ENCODE results near the gene LTBP2.

Gene LTBP2

GRCh38 chr14:74569806-74570591 lies 42.0 kb downstream of the LTBP2 start:
- no peak for DNase-seq

- DNase-seq = no peak
Observed at GRCh38 chr14:74569387-74569786, 42.6 kb downstream of the LTBP2 start.

DNA sequence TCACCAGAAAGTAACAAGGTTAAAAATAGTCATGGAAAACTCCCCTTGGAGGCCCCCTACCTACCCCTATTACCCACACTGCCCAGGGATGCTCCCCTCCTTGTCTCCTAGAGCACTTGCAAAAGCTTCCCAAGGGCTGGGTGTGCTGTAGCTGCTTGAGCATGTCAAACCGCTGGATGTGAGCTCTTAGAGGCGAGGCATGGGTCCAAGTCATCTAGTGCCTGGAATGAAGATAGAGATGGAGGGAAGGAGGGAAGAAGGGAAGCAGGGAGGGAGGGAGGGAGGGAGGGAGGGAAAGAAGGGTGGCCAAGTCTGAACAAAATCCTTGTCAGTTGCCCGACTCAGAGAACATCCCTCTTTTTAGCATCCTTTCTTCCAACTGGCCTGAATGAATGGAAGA lies 43.1 kb downstream of the LTBP2 start:
- no peak for DNase-seq

- DNase-seq = no peak
Observed at GRCh38 chr14:74568380-74568649, 43.7 kb downstream of the LTBP2 start.

DNA sequence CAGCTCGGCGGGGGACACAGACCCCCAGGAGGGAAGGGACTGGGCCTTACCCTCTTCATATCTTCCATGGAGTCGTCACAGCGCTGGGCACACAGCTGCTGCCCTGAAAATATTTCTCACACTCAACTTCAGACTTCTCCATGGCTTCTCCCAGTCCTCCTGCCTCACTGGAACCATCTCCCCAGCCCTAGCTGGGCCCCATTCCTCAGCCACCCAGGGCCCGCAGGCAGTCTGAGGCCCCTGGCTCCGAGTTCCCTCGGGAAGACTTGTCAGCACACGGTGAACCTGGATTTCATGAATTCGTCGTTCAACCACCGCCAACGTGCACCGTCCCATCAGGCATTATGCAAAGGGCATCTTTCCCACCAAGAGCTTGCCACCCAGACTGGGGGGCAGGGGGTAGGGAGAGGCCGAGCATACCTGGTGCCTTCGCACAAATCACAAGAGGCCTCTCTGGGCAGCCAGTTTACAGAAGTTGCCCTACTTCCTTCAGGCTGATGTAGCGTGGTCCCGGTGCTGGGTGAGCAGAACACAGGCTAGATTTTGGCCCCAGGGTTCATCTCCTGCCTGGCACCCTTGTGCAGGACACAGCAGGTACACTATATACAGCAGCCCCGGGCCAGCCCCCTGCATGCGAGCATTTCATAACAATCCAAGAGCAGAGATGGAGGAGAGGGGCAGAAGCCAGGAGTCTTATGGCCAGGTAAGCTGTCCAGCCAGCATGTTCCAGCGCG lies 44.2 kb downstream of the LTBP2 start:
- DNase-seq = no peak

- DNase-seq = no peak
Observed at GRCh38 chr14:74567219-74567618, 44.8 kb downstream of the LTBP2 start.

- DNase-seq = no peak
Observed at GRCh38 chr14:74566174-74567141, 45.6 kb downstream of the LTBP2 start.

DNA sequence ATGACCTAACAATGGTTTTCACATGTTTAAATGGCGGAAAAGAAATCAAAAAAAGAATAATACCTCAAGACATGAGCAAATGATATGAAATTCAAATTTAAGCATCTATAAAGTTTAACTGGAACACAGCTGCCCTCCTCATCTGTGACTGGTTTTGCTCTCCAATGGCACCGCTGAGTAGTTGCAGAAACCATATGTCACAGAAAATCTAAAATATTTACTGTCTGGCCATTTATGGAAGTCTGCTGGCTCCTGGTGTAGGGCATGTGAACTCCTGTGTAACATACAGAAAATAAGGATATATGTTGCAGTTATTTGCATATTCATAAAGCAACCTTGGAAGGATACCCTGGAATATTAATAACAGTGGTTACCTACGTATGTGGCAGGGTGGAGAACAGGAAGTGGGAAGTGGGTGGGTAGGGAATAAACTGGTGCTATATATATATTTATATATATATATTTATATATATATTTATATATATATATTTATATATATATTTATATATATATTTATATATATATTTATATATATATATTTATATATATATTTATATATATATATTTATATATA lies 48.4 kb downstream of the LTBP2 start:
- no peak for DNase-seq

DNA sequence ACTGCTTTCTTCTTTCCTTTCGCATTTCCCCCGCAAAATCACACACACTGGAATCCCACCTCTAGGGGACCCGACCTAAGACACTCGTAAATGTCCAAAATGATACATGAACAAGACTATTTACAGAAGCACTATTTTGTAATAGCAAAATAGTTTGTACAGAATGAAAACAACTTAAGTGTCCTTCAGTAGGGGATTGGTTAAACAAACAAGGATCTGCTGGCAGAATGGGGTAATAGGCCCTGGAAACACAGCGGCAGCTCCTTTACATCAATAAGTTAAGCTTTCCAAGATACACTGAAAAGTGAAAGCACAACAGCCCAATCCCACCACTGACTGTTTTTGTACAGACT lies 48.8 kb downstream of the LTBP2 start:
- no peak for DNase-seq

GRCh38 chr14:74562515-74563232 lies 49.4 kb downstream of the LTBP2 start:
- DNase-seq = no peak

DNA sequence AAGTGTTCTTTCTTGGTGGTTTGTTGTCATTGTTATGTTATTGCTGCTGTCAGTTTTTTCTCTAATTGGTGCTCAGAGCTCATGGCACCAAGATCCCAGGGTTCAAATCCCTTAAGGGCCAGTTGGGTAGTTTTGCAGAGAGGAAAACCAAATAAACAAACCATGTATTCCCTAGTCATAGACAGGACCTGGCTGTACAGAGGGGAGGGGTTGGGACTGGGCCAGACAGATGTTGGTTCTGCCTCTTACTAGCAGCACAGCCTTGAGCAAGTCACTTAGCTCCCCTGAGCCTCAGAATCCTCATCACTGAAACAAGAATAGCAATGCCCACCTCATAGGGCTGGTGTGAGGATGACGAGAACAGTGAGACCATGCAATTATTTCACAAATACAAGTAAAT lies 53.4 kb downstream of the LTBP2 start:
- no peak for DNase-seq

DNA sequence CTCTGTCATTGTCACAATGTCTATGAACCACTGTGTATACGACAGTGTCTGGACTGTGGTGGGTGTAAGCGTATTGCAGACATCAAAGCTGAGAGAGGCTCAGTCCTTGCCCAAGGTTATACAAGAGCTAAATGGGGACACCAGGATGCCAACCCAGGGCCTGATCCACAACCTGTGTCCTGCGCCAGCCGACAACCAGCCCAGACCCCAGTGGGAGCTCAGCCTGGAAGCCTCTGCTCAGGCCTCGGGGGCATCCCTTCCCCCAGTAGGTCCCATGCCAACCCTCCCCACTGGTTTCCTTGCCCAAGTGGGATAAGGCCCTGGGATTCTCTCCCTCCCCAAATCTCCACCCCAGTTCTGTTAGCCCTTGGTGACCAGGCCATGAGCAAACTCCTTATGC lies 54.3 kb downstream of the LTBP2 start:
- no peak for DNase-seq

- DNase-seq = no peak
Observed at GRCh38 chr14:74555476-74556050, 56.5 kb downstream of the LTBP2 start.

- DNase-seq = no peak
Observed at GRCh38 chr14:74554742-74555362, 57.2 kb downstream of the LTBP2 start.

GRCh38 chr14:74552623-74553022 lies 59.4 kb downstream of the LTBP2 start:
- DNase-seq = no peak

GRCh38 chr14:74551431-74552371 lies 60.3 kb downstream of the LTBP2 start:
- no peak for DNase-seq

DNA sequence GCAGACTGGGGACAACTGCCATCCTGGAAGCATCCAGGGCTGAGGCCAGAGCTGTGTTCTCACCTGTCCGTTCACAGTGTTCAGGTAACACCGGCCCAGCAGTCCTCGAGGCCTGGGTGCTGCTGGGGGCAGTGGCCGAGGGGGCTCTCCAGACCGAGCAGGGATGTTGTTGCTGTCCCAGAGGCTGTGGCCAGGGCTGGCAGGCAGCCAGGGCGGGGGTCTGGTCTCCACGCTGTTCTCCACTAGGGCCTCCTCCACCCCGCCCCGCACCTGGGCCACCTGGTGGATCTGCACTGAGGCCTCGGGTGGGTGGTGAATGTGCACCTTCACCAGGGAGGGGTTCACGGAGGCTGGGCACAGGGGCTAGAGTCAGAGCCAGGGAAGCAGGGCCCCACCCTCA lies 61.0 kb downstream of the LTBP2 start:
- DNase-seq = no peak

DNA sequence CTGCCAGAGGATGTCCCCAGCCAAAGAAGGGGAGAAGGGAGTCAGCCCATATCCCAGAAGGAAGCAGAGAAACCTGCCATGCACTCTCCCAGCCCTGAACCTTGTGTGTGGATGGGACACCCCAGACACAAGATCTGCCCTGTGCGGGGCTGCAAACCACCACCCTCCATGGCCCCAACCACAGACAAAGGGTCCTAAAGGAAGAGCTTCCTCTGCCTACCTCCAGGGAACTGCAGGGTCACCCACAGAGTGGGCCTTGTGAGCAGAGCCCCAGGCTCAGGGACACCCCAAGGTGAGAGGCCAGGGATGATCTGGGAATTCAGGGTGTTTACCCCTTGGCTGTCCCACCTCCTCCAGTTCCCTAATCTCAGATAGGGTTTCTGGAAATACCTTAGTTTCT lies 62.0 kb downstream of the LTBP2 start:
- no peak for DNase-seq

DNA sequence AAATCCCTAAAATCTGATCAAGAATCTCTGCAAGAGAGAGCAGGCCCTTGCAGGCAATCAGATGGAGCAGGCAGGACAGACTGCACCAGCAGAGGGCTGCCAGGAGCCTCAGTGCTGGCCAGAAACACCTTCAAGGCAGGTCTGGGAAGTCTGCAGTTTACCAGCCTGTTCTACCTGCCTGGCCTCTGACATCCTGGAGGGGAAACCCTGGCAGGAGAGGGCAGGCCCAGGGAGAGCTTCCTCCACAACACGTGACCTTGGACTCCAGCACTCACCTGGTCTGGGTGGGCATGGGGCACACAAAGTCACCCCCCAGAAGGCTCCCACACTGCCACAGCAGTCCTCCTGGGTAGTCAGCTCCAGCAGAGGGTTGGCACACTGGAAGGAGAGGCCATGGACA lies 62.4 kb downstream of the LTBP2 start:
- DNase-seq = no peak

DNA sequence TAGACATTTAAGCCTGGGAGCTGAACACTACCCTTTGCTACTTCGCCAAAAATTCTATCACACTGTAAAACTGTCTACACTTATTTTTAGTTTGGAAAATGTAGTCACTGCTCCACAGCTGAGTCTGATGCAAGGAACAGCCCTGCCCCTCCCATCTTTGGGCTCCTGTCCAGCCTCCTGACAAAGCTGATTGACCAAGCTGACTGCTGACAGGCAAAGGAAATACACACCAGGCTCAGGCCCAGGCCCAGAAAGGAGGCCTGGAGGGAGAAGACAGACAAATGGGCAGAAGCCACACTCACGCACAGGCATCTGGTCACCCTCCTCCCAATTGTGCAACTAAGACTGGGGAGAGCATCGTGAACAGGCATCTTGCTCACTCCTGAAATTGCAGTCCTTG lies 63.2 kb downstream of the LTBP2 start:
- DNase-seq = no peak

All from NK-92 treated with Interleukin-12 subunit alpha and Interleukin-12 subunit beta, amount 100 ng/mL, for 24 hours (cell line).